Measurements from ENCODE around the gene SCYGR3.

The SCYGR3 gene, protein sequence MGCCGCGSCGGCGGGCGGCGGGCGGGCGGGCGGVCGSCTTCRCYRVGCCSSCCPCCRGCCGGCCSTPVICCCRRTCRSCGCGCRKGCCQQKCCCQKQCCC

DNA sequence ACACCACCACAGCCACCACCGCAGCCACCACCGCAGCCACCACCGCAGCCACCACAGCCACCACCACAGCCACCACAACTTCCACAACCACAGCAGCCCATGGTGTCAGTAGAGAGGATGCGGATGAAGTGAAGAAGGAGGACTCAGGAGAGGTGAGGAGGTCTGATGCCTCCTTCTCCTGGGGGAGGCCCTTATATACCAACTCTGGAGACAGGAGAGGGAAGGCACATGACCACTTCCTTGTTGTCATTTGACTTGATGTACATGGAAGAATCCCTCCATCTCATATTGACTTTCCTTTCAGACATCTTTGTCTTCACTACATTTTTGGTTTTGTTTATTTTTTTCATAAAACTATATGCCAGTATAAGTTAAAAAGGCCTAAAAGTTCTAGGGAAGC is at the start of gene SCYGR3:
Gene SCYGR3, minus strand, starts transcription at position 101 of the 400 bp plus-strand sequence. Its CDS starts 0 bp downstream, at position 101.
- DNase-seq = no peak

DNA sequence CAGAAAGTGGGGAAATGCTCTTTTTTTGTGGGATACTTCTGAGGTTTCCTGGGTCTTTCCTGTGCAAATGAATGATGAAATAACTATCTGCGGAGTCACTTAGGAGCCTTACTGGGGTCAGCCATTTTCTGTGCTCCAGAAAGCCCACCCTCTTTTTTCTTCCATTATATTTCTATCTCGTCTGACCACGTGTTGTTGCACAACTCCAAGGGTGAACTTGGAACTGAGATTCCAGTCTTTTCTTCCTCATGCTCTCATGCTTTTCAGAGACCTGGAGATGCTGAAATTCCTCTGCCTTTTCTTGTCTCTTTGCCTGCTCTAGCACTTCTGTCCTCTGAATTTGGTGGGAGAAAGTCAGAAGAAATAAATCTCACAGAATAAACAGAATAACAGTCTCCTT is 47.2 kb upstream of the SCYGR3 start:
- DNase-seq = no peak

DNA sequence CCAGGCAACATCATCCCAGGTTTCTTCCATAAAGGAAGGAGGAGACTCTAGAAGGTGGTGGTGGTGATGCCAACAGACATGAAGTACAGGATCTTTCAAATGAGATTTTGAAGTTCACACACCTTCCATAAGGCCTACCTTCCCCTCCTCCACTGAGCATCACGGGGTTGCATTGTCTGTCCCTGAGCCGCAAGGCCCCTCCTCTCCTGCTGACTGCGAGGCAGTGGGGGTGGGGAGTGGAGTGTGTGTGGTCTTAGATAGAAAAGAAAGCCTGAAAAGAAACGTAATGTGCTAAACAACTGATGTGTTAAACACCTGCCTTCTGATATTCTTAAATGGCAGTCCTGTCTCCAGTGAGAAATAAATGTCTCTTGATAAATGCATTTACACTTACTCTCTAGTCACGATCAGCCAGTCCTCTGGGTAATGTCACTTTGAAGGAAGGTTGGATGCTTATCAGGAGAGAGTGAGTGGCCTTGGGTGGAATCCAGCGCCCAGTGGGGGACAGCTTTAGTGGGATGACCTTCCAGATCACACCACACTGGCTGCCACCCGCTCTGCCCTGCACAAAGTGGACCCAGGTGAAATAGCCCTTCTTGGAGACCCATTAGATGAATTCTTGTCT is 46.5 kb upstream of the SCYGR3 start:
- DNase-seq = no peak

DNA sequence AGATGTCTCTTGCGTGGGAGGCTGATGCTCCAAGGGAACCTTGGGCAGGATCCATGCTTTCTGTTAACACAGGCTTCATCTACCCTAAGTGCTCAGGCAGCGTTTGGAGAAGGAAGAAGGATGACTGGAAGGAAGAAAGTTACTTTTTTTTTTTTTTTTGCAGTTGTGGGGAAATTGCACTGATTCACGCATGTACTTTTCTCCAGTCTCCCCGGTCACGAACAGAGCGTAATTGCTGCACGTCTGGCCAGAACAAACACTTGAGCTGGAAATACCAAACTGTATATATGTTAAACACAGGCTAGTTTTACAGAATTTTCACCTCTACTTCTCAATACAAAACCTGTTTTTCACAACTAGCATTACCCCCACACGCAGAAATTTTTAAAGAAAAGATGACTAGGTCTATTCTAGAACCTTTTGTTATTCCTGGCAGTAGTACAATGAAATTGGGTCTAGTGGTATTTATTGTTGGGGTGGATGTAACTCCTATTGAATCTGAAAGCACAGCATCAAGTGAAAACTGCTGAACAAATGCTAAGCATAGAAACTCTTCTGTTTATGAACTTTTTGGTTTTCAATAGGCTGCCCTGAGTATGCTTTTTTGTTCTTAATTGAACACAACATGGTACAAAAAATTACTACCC is 42.7 kb upstream of the SCYGR3 start:
- DNase-seq = no peak

DNA sequence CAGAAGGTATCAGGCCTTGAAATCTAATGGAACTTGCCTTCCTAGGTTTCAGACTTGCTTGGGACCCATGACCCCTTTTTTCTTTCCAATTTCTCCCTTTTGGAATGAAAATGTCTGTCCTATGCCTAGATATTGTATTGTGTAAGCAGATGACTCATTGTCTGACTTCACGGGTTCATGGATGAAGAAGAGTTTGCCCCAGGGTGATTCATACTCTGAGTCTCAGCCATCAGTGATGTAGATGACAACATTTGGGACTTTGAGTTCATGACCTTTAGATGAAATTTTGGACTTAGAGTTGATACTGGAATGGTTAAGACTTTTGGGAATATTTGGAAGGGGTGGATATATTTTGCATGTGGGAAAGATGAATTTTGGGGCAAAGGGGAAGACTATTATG is 40.8 kb upstream of the SCYGR3 start:
- DNase-seq = no peak

DNA sequence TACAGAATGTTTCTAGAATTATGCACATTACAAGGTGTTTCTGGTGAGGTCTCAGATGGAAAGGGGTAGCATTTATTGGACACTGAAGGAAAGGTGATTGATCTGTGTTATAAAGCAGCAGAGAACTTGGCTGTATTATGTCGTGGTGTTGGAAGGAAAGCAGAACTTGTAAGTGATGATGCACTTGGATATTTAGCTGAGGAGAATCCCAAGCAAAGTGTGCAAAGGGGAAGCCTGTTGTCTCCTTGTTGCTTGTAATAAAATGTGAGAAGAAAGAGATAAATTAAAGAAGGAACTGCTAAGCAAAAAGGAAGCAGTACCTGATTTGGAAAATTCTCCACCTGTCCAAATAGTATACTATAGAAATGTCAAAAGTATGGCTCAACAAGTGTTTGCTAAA is 39.8 kb upstream of the SCYGR3 start:
- DNase-seq = no peak

DNA sequence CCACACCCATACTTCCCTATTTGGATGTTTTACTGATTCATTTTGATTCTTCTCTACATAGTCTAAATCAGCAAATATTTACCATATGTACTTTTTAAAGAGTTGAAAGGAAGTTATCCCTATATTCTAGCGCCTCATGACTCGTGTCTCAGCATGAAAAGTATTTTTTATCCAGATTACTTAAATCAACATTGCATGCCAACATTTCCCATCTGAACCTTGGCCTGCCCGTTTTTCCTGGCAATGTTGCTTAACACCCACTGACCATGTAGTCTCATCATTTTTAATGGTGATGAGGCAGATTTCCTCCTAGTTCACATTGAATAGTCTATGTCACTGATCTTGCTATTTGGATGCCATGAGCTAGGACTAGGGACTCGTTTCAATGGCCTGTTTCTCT is 38.8 kb upstream of the SCYGR3 start:
- no peak for DNase-seq

DNA sequence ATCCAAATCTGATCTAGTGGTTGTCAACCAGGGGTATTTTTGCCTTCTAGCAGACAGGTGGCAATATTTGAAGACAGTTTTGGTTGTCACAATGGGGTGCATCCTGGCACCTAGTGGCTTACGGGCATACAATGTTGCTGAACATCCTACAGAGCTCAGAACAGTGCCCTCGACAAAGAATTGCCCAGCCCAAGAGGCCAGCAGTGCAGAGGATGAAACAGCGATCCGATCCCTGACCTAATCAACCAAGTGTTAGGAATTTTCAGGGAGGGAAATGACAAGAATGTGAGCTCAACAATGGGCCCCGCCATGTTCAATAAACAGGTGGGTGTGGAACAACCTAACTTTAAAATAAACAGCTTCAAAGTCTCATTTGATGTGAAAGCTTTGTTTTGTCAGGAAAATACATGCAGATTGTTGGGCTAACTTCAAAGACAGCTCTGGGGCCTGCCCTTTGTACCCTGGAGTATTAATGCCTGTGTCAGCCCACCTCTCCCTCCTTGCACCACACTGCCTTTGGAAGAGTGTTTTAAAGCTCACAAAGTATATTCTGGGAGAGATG is 29.4 kb upstream of the SCYGR3 start:
- no peak for DNase-seq

DNA sequence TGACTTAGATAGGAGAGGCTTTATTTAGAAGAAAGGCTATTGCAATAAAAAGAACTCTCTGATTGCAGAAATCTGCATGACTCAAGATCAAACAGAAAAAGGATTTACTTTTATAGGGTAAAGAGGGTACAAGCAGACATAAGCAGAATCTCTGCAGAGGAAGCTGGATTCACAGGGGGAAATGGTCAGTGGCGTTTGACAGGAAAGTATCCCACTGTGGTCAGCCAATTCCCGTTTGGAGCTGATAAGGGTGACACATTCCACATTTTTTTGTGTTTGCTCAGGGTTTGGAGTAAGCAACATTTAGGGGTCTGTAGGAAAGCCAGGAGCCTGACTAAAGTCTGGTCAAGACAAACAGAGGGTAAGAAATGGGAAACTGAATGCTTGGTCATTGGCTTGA is 28.0 kb upstream of the SCYGR3 start:
- DNase-seq = no peak

DNA sequence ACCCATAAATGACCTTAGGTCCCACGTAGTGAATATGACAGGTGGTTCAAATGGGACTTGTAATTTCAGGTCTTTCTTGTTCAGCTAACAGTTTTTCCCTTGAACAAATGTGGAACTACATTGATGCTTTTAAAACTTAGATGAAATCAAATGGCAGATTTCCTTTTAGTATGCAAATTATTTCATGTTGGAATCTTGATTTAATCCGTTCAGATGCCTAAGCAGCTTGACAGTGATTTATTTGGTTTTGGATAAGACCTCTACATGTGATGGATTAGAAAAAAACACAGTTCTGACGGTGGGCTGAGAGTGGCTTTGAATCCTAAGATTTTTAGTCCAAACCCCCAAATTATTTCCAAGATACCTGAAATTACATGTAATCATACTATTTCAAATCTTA is 19.6 kb upstream of the SCYGR3 start:
- DNase-seq = no peak

DNA sequence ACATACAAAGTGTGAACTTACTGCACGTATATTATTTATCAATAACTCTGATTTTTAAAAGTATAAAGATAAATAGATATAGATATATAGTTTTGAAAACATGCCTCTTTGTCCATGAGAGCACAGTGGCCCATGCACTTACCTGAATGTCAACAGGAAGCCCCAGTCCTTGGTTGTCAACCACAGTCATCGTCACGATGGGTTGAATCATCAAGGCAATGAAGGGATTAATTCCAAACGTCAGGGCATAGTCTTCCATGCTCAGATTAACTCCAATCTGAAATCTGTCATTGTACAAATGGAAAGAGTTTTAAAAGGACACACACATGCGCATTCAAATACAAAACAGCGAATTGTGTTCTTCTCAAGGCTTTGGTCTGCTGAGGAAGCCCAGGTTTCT is 18.2 kb upstream of the SCYGR3 start:
- DNase-seq = no peak

DNA sequence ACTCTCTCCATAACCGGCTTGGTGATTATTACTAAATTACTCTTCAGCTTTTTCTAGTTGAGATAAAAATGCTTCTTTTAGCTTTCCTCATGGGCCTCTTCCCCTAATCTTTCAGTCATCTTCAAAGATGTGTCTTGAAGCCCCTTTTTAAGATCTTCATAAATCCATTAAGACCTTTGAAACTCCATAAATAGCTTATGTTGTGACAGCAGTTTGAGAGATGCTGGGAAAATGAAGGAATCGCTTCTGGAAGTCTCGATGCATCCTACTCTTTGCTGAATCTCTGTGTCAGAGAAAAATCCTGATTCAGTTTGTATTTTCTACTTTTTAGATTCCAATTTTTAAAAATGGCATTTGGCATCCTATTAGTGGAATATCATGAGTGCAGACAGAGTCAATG is 15.7 kb upstream of the SCYGR3 start:
- no peak for DNase-seq

DNA sequence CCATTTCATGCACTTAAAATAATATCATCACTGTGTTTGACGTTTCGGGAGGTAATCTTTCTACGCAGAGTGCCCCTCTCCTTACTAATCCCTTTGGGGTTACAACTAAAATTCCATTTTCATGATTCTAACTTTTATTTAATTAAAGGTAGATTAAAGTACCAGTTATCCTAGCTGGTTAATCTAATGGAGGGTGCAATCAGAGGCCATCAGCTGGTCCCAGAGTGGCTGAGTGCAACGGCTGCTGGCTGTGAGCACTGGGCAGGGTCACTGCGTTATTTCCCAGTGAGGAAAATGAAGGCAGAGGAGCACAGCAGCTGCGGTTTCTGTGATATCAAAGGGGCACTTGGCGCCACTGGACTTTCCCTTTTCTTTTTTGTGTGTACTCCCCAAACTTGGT is 14.8 kb upstream of the SCYGR3 start:
- DNase-seq = no peak

DNA sequence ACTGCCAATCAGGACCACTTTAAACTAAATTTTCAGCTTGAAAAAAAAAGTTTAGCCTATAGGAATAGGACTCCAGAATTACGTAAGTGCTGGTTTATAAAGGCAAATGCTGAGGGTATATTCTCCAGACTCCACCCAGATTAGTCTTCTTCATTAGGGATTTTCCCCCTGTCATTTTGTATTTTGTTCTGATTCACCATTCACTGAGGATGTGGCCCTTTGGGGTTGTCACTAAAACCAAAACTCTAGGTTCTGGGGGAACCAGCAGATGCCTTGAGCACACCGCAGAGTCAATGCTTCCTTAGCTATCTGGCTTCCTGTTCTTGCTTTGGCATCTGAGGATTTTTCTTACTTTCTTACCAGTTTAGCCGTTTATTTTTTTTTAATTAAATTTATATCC is 13.1 kb upstream of the SCYGR3 start:
- no peak for DNase-seq

DNA sequence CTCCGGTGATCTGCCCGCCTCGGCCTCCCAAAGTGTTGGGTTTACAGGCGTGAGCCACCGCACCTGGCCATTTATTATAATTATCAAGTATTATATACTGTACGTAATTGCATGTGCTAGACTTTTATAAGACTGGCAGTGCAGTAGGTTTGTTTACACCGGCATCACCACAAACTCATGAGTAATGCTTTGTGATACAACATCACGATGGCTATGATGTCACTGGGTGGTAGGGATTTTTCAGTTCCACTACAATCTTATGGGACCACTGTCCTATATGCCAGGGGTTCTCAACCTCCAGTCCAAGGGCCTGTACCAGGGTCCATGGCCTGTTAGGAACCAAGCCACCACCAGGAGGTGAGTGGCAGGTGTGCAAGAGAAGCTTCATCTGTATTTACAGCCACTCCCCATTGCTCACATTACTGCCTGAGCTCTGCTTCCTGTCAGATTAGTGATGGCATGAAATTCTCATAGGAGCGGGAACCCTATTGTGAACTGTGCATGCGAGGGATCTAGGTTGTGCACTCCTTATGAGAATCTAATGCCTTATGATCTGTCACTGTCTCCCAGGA is 12.0 kb upstream of the SCYGR3 start:
- DNase-seq = no peak

DNA sequence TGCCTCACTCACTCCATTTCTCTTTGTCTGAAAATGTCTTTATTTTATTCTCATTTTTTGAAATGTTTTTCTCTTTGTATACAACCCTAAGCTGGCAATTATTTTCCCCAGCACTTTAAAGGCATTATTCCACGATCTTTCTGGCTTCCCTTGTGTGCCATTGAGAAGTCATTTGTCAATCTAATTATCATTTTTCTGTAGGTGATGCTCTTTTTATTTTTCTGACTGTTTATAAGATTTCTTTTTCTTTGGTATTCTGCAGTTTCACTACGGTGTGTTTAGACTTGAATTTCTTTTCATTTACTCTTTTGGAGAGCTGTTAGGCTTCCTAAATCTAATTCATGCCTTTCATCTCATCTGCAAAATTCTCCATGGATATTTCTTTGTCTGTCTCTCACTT is 10.8 kb upstream of the SCYGR3 start:
- DNase-seq = no peak

DNA sequence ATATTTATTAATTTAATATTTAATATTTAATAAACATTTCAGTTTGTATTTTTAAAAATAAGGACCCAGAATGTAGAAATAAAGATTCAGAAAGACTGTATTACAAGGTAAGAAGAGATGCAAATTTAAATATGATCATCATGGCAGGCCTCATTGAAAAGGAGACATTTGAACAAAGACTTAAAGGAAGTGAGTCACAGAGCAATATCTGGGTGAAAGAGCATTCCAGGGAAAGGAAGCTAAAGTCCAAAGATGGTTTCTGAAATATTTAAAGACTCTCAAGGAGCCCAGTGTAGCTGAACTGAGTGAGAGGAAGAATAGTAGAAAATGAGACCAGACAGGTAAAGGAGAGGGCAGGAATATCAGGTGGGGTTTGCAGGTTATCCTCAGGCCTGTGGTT is 8.6 kb upstream of the SCYGR3 start:
- no peak for DNase-seq

DNA sequence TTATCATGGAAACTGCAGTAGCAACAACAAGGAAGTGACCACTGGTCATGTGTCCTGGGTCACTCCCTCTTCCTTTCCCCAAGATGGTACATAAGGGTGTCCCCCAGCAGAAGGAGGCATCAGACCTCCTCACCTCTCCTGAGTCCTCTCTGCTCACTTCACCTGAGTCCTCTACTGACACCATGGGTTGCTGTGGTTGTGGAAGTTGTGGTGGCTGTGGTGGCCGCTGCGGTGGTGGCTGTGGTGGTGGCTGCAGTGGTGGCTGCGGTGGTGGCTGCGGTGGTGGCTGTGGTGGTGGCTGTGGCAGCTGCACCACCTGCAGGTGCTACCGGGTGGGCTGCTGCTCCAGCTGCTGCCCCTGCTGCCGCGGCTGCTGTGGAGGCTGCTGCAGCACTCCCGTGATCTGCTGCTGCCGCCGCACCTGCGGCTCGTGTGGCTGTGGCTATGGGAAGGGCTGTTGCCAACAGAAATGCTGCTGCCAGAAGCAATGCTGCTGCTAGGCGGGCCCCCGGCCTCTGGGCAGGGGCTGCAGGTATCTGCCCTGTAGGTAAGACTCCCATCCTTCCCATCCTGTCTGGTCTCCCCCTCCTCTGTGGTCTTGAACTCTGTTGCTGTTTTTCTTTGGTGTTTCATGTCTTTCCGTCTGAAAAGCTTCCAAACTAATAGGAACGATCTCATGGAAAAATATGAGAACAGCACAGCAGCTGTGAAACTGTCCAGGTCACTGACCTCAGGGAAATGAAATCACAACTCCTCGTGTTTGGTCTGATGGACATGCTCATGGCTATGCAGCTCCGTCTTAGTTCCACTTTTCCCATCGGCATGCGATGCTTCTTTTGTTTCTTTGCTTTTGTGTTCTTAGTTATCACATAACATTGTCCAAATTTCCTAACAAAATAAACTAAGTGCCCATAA is 2.9 kb upstream of the SCYGR3 start, which contains the start of gene SCYGR4:
Gene SCYGR4, plus strand, starts transcription at position 183 of the 915 bp plus-strand sequence. Its CDS starts 0 bp downstream, at position 183.
- DNase-seq = no peak

DNA sequence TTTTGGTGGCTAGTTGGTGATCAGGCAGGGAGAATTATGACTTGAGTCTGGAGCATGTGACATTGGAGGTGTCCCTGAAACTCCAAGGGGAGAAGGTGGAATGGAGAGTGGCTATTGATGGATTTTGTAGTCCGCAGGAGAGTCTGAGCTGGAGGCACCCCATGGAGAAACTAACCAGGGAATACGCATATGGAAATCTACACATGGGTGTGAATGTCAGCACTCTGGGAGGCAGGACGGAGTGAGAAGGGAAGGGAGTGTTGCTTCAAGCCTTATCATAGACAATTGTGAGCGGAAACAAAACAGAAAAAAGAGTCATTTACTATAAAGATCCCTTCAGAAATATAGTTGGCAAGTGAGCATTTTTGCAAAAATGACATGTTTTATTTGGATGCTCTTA is 2.0 kb upstream of the SCYGR3 start:
- no peak for DNase-seq

DNA sequence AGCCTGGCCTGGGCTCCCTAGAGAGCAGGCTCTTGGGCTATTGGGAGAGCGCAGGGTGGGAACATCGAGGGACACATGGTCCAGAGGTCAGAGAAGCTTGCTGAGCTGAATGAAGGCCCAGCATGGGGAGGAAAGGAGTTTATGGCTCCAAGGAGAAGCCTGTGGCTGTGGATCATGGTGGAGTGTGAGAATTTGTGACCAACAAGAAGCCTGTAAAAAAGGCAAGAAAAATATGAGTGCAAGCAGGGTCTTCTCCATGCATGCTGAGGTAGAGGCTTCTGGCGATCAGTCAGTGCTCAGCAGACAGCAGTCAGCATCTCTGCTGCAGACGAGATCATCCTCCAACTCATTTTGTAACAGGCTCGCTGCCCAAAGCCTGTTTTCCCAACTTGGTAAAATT is 1.3 kb upstream of the SCYGR3 start:
- no peak for DNase-seq

DNA sequence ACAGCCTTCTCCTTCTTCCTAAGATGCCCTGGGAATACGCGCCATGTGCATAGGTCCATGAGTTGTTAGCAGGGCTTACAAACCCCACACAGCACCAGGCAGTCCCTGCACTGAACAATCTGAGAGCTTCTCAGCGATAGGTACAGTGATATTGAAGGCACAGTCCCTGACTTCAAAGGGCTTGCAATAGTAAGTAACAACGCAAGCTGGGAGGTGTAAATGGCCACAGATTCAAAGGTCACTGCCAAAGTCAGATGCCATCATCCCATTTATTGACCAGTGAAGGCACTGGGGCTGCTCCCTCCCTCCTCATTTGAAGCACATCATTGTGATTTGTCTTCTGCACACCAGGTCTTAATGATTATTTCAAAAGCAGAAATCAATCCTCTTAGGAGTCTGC is 541 bp upstream of the SCYGR3 start:
- no peak for DNase-seq

DNA sequence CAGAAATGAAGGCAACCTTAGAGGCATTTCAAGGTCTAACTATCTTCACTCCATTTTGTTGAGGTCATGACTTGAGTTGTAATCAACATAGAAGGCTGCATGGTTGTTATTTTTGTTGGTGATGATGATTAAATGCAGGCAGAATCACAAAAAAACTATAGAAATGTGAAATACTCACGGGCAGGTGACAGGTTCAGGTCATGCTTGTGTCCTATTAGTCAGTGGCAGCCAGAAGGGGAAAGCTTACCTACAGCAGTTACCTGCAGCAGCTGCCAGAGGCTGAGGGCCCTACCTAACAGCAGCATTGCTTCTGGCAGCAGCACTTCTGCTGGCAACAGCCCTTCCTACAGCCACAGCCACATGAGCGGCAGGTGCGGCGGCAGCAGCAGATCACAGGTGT is 394 bp downstream of the SCYGR3 start:
- DNase-seq = no peak

DNA sequence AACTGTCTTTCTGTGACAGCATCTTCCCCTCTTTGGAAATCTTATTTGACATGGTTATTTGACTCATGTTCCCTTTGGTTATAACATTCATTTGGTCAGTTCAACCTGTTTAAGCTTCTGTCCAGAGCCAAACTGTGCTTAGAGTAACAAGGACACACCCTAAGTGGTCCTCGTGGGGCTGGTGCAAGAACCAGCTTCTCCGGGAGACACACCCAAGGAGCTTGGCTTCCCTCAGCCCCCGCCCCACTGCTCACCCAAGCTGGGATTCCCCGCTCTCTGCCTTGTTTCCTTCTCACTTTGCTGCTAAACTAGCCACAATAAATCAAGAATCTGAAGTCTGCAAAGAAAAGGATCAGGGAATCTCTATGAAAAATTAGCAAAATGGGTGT is 1.4 kb downstream of the SCYGR3 start:
- DNase-seq = no peak
